GM18870 (cell line): ENCODE measurements around the gene ANP32D.
"Not testable (repeated sequence)": the region's sequence is repeated elsewhere in the genome, so short reads cannot be mapped to it uniquely, and the experiment has no call there.

ENCODE experiments used
- ATAC-seq: cut with Tn5 transposase; IDR thresholded peaks from one replicate; pipeline ENCODE4 v1.9.1; 2021; ENCODE audit warnings: moderate library complexity; ENCODE audit not compliant: unreplicated experiment

Gene ANP32D

GRCh38 chr12:48500281-48500680, 27.9 kb downstream of the ANP32D start:
- ATAC-seq: not testable (repeated sequence)

- ATAC-seq: not testable (repeated sequence)
These were observed 34.5 kb downstream of the ANP32D start for GRCh38 chr12:48506836-48507235.

- ATAC-seq: no peak
These were observed 36.6 kb downstream of the ANP32D start for GRCh38 chr12:48508987-48509386.

DNA sequence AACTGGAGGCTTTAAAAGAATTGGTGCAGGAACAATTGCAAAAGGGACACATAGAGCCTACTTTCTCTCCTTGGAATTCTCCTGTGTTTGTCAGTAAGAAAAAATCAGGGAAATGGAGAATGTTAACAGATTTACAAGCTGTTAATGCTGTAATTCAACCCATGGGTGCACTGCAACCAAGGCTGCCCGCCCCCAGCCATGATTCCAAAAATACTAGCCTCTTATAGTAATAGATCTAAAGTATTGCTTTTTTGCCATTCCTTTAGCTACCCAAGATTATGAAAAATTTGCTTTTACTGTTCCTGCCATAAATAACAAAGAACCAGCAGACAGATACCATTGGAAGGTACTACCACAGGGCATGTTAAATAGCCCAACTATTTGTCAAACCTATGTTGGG, 37.8 kb downstream of the ANP32D start:
- no peak for ATAC-seq

- ATAC-seq: peak; percentile 90
These were observed 40.5 kb downstream of the ANP32D start for GRCh38 chr12:48512855-48513254.

DNA sequence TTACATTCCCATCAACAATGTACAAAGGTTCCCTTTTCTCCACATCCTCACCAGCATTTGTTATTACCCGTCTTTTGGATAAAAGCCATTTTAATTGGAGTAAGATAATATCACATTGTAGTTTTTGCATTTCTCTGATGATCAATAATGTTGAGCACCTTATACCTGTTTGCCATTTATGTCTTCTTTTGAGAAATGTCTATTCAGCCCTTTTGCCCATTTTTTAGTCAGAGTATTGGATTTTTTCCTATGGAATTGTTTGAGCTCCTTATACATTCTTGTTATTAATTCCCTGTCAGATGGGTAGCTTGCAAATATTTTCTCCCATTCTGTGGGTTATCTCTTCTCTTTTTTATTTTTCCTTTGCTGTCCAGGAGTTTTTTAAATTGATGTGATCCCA, 42.4 kb downstream of the ANP32D start:
- ATAC-seq: no peak

GRCh38 chr12:48520381-48520780, 48.0 kb downstream of the ANP32D start:
- ATAC-seq: not testable (repeated sequence)
